DMS53 treated with DMSO at 0.1 percent for 48 hours (cell line): Measurements from ENCODE around the gene C9orf40.

Experiments
- DNase-seq: peaks from one replicate; lab custom pipeline; 2025; ENCODE audit not compliant: unreplicated experiment; lab: John Stamatoyannopoulos, UW

Gene C9orf40

DNA sequence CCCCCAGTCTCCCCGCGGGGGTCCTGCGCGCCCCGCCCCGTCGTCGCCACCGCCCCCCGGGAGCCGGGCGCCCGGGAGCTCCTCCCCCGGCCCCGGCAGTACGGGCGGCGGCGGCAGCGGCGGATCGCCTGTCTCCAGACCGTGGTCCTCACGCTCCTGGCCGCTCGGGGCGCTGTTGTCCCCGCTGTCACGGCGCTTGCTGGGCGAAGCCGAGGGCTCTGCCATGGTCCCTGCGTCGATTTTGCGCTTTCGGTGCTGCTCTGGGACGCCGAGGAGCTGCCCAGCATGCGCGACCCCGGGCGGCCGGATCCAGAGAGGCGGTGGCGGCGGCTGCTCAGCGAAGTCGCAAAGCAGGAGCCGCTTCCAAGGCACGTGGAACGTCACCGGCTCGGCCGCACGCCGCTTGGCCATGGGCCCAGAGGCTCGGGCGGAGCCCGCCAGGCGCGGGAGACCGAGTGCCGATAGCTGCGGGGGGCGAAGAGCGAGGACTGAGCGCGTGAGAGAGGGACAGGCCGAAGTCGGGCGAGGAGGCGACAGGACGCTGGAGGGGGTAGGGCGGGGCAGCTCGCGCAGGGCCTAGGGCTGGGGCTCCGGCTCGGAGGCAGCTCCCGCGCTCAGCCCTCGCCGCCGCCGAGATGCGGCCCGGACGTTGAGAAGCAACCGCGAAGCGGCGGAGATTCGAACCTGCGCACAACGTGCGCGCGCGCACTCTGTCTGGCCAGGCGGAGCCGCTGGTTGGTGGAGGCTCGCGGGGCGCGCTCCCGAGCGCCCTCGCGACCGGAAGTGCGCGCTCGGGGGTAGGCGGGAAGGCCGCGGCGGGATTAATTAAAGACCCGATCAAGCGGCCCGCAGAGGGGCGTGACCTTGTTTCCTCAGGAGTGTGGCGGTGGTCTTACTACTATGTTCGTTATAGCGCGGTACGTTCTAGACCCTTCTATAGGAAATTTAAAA is at the start of gene C9orf40:
Gene C9orf40, minus strand, starts transcription at position 712 of the 951 bp plus-strand sequence. Its CDS starts 301 bp downstream, at position 411.
- DNase-seq, result peak; percentile 70

- peak; percentile 79 for DNase-seq
Measured at GRCh38 chr9:75001719-75002421, 49.2 kb upstream of the C9orf40 start.

GRCh38 chr9:75000835-75001234 is 48.1 kb upstream of the C9orf40 start:
- no peak for DNase-seq

DNA sequence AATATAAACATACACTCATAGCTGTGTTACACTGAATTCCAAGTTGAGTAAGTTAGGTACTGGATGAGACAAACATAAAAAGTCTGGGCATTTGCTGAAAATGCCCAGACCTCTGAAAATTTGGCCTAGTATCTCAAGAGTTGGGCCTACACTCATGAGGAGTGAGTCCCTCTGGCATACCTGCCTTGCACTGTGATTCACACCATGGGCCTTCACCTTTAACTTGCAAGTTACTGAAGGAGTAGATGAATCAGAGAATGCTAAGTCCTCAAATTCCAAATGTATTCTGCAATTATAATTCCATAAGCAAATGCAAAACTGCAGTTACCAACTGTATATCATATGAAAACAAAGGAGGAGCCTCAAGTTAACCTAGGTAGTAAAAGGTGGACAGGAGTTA is 32.3 kb upstream of the C9orf40 start:
- no peak for DNase-seq

DNA sequence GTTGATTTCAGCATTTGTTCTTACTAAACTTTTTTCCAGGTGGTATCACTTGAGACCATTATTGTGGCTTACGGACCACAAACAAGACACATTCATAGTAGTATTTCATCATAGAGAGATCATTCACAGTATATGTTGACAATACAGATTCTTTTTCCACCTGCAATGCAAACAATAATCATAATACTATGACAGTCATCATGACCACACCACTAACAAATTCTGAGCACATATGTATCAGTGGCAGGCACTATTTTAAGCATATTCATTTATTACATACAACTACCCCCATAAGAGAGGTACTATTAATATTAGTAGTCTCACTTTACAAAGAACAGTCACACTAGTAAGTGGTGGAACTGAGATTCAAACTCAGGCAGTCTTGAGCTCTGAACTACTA is 31.0 kb upstream of the C9orf40 start:
- DNase-seq, result no peak

DNA sequence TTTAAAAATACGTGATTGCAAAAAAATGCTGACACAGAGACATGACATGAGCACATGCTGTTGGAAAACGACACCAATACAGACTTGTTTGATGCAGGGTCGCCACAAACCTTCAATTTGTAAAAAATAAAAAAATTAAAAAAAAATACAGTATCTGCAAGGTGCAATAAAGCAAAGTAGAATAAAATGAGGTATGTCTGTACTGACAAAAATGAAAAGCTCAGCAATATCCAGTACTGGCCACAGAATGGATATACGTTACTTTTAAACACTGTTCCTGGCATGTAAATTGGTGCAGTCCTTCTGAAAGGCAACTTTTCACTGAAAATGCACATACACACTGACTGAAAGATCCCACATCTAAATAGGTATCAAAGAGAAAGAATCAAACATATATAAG is 27.1 kb upstream of the C9orf40 start:
- DNase-seq, result no peak

DNA sequence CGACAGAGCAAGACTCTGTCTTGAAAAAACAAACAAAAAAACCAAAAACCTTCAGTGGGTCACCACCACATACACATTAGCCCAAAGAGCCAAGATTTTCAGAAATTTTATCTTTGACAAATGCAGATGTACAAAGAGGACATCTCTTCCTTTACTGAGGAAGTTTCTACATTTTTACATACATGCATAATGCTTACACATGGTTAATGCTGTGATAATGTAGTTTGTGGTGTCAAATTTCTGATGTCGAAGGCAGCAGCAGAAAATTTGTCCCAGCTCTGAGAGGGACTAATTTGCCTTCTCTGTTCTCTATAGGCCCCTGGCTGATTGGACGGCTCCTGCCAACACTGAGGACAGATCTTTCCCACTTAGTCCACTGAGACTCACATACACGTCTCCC is 24.6 kb upstream of the C9orf40 start:
- no peak for DNase-seq

DNA sequence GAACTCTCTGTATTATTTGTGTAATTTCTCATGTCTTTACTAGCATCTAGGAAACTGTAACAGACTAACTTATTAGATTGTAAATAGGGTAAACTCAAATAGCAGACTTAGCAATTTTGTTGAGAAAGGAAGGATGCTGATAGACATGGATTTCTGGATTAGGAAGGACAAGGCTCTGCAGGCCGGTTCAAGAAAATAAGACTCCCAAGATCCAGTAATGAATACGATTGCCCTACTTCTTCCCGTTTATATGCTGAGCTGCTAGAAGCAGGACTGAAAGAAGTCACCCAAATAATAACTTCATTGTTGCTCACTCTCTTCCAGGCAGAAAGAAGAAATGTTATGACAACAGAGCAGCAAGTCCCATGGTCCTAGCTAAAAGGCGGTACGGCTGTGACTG is 22.8 kb upstream of the C9orf40 start:
- no peak for DNase-seq

- no peak for DNase-seq
Measured at GRCh38 chr9:74974558-74974957, 21.8 kb upstream of the C9orf40 start.

DNA sequence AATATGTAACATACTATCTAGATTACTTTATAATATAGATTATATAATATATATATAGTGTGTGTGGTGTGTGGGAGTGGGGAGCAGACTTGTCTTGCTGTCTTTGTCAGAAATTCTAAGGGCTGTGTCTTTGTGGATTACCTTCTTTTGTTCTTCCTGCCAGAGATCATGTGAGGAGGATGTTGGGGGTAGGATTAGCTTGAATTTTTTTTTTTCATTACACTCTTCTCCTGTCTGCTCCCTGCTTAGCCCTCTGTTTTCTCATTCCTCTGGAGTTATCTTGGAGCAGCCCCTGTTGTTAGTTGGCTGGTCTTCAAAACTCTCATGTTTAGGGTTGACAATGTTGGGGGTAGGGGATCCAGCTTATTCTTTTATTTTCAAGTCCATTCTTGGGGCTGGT is 21.0 kb upstream of the C9orf40 start:
- DNase-seq, result no peak

DNA sequence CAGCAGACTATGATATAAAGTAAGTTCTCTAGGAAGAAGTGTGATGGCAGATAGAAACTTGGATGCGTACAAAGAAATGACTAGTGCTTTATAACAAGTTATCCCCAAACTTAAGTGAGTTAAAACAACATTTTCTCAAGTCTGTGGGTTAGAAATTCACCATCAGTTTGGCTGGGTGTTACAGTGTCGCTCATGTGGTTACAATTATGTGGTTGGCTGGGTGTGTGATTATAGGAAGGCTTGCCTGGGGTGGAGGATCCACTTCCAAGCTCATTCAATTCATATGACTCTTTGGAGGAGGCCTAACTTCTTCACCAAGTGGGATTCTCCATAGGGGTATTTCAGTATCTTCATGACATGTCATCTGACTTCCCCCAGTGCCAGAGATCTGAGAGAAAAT is 10.3 kb upstream of the C9orf40 start:
- DNase-seq, result no peak

- DNase-seq, result no peak
Measured at GRCh38 chr9:74961496-74961895, 8.8 kb upstream of the C9orf40 start.

DNA sequence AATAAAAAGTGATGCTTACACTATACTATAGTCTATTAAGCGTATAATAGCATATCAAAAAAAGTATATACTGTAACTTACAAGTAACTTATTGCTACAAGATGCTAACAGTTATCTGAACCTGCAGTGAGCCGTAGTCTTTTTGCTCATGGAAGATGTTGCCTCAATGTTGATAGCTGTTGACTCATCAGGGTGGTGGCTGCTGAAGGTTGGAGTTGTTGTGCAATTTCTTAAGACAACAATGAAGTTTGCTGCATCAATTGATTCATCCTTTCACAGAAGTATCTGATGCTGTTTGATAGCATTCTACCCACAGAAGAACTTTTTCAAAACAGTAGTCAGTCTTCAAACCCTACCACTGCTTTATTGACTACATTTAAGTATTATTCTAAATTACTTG is 7.8 kb upstream of the C9orf40 start:
- no peak for DNase-seq

- DNase-seq, result no peak
Measured at GRCh38 chr9:74958587-74958986, 5.9 kb upstream of the C9orf40 start.

DNA sequence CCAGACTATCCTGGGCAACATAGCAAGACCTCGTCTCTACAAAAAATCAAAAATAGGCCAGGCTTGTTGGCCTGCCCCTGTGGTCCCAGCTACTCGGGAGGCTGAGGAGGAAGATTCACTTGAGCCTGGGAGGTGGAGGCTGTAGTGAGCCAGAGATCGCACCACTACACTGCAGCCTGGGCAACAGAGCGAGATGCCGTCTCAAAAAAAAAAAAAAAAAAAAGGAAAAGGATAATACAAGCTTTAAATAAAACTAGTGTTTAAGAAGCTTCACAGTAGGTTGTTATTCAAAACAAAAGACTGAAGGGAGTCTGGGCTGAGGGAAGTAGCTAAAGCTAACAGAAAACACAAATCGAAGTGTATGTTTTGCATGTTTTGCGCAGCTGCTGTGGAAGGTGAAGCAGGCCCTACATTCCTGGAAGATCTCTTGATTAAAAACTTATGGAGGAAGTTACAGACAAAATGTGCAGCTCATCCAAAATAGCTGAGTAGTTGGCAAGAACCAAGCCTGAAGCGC is 581 bp upstream of the C9orf40 start:
- no peak for DNase-seq

DNA sequence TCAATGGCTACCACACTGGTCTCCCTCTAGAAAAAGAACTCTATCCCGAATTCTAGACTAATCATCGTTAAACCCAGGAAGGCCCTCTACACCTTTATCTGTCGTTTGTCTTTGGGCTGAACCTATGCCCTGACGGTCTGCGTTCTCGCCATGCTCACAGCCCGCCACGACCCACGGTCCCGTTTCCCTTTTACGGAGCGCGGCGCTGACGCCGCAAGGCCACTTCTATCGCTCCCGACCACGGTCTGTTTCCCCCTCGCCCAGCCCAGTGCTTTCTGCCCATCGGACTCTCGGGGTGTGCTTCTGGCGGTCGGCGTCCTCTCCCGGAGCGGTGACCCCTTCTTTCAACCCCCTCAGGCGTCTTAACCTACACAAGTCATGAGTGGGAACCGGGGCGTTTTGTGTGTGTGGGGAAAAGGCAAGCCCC is 974 bp downstream of the C9orf40 start:
- peak; percentile 18 for DNase-seq

DNA sequence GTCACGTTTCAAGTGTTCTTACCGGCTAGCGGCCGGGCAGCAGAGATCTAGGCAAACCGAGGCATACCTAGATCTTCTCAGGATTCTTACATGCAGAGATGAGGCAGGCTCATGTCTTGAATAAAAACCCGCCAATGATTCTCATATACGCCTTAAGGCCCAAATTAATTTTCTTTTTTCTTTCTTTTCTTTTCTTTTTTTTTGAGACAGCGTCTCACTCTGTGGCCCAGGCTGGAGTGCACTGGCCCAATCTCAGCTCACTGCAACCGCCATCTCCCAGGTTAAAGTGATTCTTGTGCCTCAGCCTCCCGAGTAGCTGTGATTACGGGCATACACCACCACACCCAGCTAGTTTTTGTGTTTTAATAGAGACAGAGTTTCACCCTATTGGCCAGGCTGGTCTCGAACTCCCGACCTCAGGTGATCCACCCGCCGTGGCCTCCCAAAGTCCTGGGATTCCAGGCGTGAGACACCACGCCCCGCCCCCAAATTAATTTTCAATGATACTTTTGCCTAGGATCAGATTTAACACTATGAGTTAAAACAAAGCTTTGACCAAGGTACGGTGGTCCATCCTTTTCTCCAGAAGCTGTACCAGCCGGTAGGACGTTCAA is 1.5 kb downstream of the C9orf40 start:
- DNase-seq, result no peak

GRCh38 chr9:74949859-74950855 is 2.6 kb downstream of the C9orf40 start:
- DNase-seq, result no peak

DNA sequence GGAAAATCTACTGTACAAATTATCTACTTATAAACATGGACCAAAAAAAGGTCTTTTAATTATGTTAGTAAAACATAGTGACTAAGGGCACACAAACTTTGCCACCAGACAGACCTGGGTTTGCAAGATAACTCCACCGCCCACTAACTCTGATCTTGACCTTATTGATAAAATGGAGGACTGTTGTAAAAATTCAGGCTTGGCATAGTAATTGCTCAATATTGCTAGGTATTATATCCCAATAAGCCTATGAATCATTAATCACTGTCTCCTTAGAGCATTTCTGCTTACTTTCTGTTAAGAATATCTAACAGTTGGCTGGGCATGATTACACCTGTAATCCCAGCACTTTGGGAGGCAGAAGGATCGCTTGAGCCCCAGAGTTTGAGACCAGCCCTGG is 3.8 kb downstream of the C9orf40 start:
- DNase-seq, result no peak

GRCh38 chr9:74946686-74947085 is 6.0 kb downstream of the C9orf40 start:
- no peak for DNase-seq
